H1 (cell line): ENCODE measurements around the gene PSMC3IP. TPM values are rescaled to one million over a fixed set of nuclear protein-coding genes. Genes with fewer than 3 reads are reported as not detected.

Experiments used
- ASH2L ChIP-seq: fragments of 200-600, 300-600 bp; sonication (generic); IDR thresholded peaks from one replicate; pipeline ENCODE4 v1.7.1; 2017; ENCODE audit warnings: low read length
- KDM1A ChIP-seq: fragments of 200-600, 300-600 bp; sonication (generic); IDR thresholded peaks from 2 replicates; pipeline ENCODE4 v1.7.1; 2016; ENCODE audit warnings: mild to moderate bottlenecking, low read length, borderline replicate concordance
- NANOG ChIP-seq: IDR thresholded peaks from 2 replicates; pipeline ENCODE4 v1.6.1; 2011; ENCODE audit warnings: low read length, low read depth, mild to moderate bottlenecking, inconsistent platforms; ENCODE audit not compliant: insufficient read depth, poor library complexity, severe bottlenecking
- RFX5 ChIP-seq: IDR thresholded peaks from 2 replicates; pipeline ENCODE4 v1.6.1; 2011; ENCODE audit warnings: low read depth, low read length, improper control_type of control experiment, borderline replicate concordance
- SAP30 ChIP-seq: fragments of 300-600 bp; sonication (generic); IDR thresholded peaks from 2 replicates; pipeline ENCODE4 v1.7.1; 2012; ENCODE audit warnings: low read length, moderate library complexity, mild to moderate bottlenecking, inconsistent platforms; ENCODE audit not compliant: insufficient read depth, insufficient replicate concordance
- SIRT6 ChIP-seq: IDR thresholded peaks from one replicate; pipeline ENCODE4 v1.7.1; 2012; ENCODE audit warnings: low read length, inconsistent platforms
- TAF1 ChIP-seq: IDR thresholded peaks from 2 replicates; pipeline ENCODE4 v1.6.1; 2011; ENCODE audit warnings: mild to moderate bottlenecking, low read depth, low read length
- TCF12 ChIP-seq: IDR thresholded peaks from 2 replicates; pipeline ENCODE4 v1.6.1; 2011; ENCODE audit warnings: low read depth, mild to moderate bottlenecking, low read length
- ZNF274 ChIP-seq: IDR thresholded peaks from 2 replicates; pipeline ENCODE4 v1.7.0; 2012; ENCODE audit warnings: low read length, borderline replicate concordance; ENCODE audit errors: extremely low read depth
- polyA plus RNA-seq, 7 experiments: library from polyadenylated mRNA; depleted of rRNA in 3 of 7; stranded (reverse) in 5 of 7; unstranded in 2 of 7; fragments of >200 nt in 5 of 7; fragments of 200-250 nt in 2 of 7; gene quantifications; 1 replicate in 5 of 7; 2 replicates in 1 of 7; 4 replicates in 1 of 7; pipeline versions ENCODE4 v1.2.1 to v1.2.3, GENCODE V29; 2011 to 2013; ENCODE audit warnings: missing spikeins in 2 of 7, mixed read lengths in 2 of 7
- total RNA-seq: library from RNA; stranded (reverse); fragmentation: NEBNext Ultra II Directional; extraction: Animal tissue kit (Norgen Biotek cat#: 25700); gene quantifications from 2 replicates; pipeline ENCODE4 v1.2.1, GENCODE V29; 2021
- TF ChIP-seq, protein P1 (sequence below): fragments of 300-600 bp; sonication (generic); IDR thresholded peaks from 2 replicates; pipeline ENCODE4 v1.7.1; 2012; ENCODE audit warnings: low read length, moderate library complexity, mild to moderate bottlenecking, inconsistent platforms; ENCODE audit not compliant: insufficient replicate concordance
- TF ChIP-seq, protein P2 (sequence below): IDR thresholded peaks from 2 replicates; pipeline ENCODE4 v1.6.1; 2012; ENCODE audit warnings: inconsistent platforms

The PSMC3IP gene
- total and polyA plus RNA-seq, 2 of the 8 experiments (the other 6 are each of a cell fraction or from before 2014, with no cell fraction given) = 11.5 to 21.9 TPM

GRCh38 chr17:42578282-42578869, 847 bp upstream of the PSMC3IP start (continued):
- TF ChIP-seq, protein P1, sequence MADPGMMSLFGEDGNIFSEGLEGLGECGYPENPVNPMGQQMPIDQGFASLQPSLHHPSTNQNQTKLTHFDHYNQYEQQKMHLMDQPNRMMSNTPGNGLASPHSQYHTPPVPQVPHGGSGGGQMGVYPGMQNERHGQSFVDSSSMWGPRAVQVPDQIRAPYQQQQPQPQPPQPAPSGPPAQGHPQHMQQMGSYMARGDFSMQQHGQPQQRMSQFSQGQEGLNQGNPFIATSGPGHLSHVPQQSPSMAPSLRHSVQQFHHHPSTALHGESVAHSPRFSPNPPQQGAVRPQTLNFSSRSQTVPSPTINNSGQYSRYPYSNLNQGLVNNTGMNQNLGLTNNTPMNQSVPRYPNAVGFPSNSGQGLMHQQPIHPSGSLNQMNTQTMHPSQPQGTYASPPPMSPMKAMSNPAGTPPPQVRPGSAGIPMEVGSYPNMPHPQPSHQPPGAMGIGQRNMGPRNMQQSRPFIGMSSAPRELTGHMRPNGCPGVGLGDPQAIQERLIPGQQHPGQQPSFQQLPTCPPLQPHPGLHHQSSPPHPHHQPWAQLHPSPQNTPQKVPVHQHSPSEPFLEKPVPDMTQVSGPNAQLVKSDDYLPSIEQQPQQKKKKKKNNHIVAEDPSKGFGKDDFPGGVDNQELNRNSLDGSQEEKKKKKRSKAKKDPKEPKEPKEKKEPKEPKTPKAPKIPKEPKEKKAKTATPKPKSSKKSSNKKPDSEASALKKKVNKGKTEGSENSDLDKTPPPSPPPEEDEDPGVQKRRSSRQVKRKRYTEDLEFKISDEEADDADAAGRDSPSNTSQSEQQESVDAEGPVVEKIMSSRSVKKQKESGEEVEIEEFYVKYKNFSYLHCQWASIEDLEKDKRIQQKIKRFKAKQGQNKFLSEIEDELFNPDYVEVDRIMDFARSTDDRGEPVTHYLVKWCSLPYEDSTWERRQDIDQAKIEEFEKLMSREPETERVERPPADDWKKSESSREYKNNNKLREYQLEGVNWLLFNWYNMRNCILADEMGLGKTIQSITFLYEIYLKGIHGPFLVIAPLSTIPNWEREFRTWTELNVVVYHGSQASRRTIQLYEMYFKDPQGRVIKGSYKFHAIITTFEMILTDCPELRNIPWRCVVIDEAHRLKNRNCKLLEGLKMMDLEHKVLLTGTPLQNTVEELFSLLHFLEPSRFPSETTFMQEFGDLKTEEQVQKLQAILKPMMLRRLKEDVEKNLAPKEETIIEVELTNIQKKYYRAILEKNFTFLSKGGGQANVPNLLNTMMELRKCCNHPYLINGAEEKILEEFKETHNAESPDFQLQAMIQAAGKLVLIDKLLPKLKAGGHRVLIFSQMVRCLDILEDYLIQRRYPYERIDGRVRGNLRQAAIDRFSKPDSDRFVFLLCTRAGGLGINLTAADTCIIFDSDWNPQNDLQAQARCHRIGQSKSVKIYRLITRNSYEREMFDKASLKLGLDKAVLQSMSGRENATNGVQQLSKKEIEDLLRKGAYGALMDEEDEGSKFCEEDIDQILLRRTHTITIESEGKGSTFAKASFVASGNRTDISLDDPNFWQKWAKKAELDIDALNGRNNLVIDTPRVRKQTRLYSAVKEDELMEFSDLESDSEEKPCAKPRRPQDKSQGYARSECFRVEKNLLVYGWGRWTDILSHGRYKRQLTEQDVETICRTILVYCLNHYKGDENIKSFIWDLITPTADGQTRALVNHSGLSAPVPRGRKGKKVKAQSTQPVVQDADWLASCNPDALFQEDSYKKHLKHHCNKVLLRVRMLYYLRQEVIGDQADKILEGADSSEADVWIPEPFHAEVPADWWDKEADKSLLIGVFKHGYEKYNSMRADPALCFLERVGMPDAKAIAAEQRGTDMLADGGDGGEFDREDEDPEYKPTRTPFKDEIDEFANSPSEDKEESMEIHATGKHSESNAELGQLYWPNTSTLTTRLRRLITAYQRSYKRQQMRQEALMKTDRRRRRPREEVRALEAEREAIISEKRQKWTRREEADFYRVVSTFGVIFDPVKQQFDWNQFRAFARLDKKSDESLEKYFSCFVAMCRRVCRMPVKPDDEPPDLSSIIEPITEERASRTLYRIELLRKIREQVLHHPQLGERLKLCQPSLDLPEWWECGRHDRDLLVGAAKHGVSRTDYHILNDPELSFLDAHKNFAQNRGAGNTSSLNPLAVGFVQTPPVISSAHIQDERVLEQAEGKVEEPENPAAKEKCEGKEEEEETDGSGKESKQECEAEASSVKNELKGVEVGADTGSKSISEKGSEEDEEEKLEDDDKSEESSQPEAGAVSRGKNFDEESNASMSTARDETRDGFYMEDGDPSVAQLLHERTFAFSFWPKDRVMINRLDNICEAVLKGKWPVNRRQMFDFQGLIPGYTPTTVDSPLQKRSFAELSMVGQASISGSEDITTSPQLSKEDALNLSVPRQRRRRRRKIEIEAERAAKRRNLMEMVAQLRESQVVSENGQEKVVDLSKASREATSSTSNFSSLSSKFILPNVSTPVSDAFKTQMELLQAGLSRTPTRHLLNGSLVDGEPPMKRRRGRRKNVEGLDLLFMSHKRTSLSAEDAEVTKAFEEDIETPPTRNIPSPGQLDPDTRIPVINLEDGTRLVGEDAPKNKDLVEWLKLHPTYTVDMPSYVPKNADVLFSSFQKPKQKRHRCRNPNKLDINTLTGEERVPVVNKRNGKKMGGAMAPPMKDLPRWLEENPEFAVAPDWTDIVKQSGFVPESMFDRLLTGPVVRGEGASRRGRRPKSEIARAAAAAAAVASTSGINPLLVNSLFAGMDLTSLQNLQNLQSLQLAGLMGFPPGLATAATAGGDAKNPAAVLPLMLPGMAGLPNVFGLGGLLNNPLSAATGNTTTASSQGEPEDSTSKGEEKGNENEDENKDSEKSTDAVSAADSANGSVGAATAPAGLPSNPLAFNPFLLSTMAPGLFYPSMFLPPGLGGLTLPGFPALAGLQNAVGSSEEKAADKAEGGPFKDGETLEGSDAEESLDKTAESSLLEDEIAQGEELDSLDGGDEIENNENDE = no peak
- no peak for TF ChIP-seq SIRT6
- no peak for TF ChIP-seq RFX5
- TF ChIP-seq SAP30 = peak; percentile 15
- TF ChIP-seq ZNF274 = no peak
- no peak for TF ChIP-seq KDM1A
- TF ChIP-seq TAF1 = no peak
- TF ChIP-seq NANOG = no peak
- TF ChIP-seq, protein P2, sequence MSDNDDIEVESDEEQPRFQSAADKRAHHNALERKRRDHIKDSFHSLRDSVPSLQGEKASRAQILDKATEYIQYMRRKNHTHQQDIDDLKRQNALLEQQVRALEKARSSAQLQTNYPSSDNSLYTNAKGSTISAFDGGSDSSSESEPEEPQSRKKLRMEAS = no peak
- no peak for TF ChIP-seq TCF12
- TF ChIP-seq ASH2L = no peak
